Activated CD8-positive, alpha-beta T cell treated with anti-CD3 and anti-CD28 coated beads, Interleukin-2, amount 10 ng/mL, durations not matched to agents 7 days and 5 days (primary cell): ENCODE data around the gene PLXNA4. TPM values are rescaled to one million over a fixed set of nuclear protein-coding genes. Genes with fewer than 3 reads are reported as not detected.

Experiments used
- ATAC-seq: fragments of 150-1000 bp; cut with Tn5 transposase; one replicate; pipeline ENCODE4 v1.10.0; 2021; ENCODE audit warnings: moderate library complexity
- CTCF ChIA-PET: fragments of 350-600 bp; sonication (Branson Sonifier 250); formaldehyde crosslinking; loops from one replicate; lab custom pipeline; 2021; ENCODE audit warnings: antibody characterized with exemption; lab: Charles Lee
- POLR2A ChIA-PET: fragments of 350-600 bp; sonication (Branson Sonifier 250); formaldehyde crosslinking; loops from one replicate; lab custom pipeline; 2021; ENCODE audit warnings: antibody characterized with exemption; lab: Charles Lee
- DNase-seq: peaks from one replicate; pipeline ENCODE4 v3.0.0-alpha.2; 2020
- H3K27ac Mint-ChIP-seq: one replicate; pipeline ENCODE4 v1.8.0; 2021; ENCODE audit warnings: mild to moderate bottlenecking, mixed read lengths
- H3K27me3 Mint-ChIP-seq: one replicate; pipeline ENCODE4 v1.8.0; 2021; ENCODE audit warnings: low read depth, mixed read lengths
- H3K36me3 Mint-ChIP-seq: one replicate; pipeline ENCODE4 v1.8.0; 2021; ENCODE audit warnings: low read depth, mixed read lengths
- H3K4me1 Mint-ChIP-seq: one replicate; pipeline ENCODE4 v1.8.0; 2021; ENCODE audit warnings: low read depth, mixed read lengths
- H3K4me3 Mint-ChIP-seq: one replicate; pipeline ENCODE4 v1.8.0; 2021; ENCODE audit warnings: mild to moderate bottlenecking, mixed read lengths
- H3K9me3 Mint-ChIP-seq: one replicate; pipeline ENCODE4 v1.8.0; 2022; ENCODE audit warnings: mixed read lengths; ENCODE audit not compliant: insufficient read depth
- total RNA-seq, 2 experiments: library from RNA; stranded (reverse); gene quantifications; one replicate each; pipeline ENCODE4 v1.2.3, GENCODE V29; 2021

Gene PLXNA4
- total RNA-seq, 2 experiments from 2014 or later = 45.4 to 47.2 TPM

DNA sequence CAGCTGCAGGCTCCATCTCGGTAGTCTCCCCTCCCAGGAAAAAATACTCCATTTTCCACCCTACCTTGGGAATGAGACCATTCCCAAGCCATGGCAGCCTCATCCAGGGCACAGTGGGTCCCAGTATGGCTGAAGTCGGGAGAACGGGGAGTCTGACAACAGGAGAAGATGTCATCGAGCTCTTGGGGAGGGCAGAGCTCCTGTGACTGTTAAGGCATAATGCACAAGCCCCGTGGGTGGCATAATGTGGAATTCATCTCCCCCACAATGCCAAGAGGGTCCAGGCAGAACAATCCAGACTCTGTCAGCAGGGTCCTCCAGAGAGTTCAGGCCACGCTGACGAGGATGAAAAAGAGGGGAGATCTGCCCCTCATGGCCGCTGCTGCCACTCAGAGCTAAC, 279.4 kb downstream of the PLXNA4 start:
- POLR2A ChIA-PET = no interaction called here
- peaks cover 4% of the 10 kb centered on the region for H3K36me3 Mint-ChIP-seq
- peaks cover 11% of the 10 kb centered on the region for H3K4me1 Mint-ChIP-seq
- CTCF ChIA-PET = no interaction called here
- DNase-seq = no peak
- H3K27me3 Mint-ChIP-seq = peaks cover 5% of the 10 kb centered on the region
- no peaks in the 10 kb centered on the region for H3K9me3 Mint-ChIP-seq
- H3K27ac Mint-ChIP-seq = no peak overlapping the region
- ATAC-seq = no peak
- no peak overlapping the region for H3K4me3 Mint-ChIP-seq

- peaks cover 11% of the 10 kb centered on the region for H3K4me1 Mint-ChIP-seq
These were observed 281.1 kb downstream of the PLXNA4 start for GRCh38 chr7:132295175-132295574.

DNA sequence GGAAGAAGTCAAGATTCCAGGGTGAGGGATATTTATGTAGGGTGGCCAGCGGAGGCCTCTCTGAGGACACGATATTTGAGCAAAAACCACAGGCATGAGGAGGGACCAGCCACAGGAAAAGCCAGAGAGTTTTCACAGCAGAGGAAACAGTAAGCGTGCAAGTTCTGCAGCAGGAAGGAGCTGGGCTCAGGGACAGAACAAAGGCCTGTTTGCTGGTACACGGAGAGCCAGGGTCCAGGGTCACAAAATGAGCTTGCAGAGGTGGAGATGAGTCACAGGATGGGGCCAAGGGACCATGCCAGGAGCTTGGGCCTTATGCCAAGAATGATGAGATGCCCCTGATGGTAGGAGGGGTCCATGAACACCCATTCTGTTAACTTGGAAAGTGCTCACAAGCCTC, 283.5 kb downstream of the PLXNA4 start:
- H3K4me1 Mint-ChIP-seq = peaks cover 4% of the 10 kb centered on the region
- ChIA-PET POLR2A (no interaction called here), CTCF (no interaction called here)
- ATAC-seq = no peak
- H3K27ac Mint-ChIP-seq = no peak overlapping the region
- H3K4me3 Mint-ChIP-seq = no peak overlapping the region
- H3K27me3 Mint-ChIP-seq = peaks cover 4% of the 10 kb centered on the region
- H3K9me3 Mint-ChIP-seq = no peaks in the 10 kb centered on the region
- no peak for DNase-seq
- H3K36me3 Mint-ChIP-seq = peaks cover 4% of the 10 kb centered on the region

More at GRCh38 chr7:132295175-132295574, 281.1 kb downstream of the PLXNA4 start:
- peaks cover 10% of the 10 kb centered on the region for H3K27me3 Mint-ChIP-seq
- DNase-seq (no peak), ATAC-seq (no peak)
- H3K9me3 Mint-ChIP-seq = no peaks in the 10 kb centered on the region
- peaks cover 4% of the 10 kb centered on the region for H3K36me3 Mint-ChIP-seq
- ChIA-PET CTCF (no interaction called here), POLR2A (no interaction called here)
- H3K4me3 Mint-ChIP-seq = no peak overlapping the region
- no peak overlapping the region for H3K27ac Mint-ChIP-seq

GRCh38 chr7:132291481-132291880, 284.8 kb downstream of the PLXNA4 start:
- DNase-seq = no peak
- no peaks in the 10 kb centered on the region for H3K9me3 Mint-ChIP-seq
- ATAC-seq = no peak
- peaks cover 4% of the 10 kb centered on the region for H3K4me1 Mint-ChIP-seq
- peaks cover 4% of the 10 kb centered on the region for H3K27me3 Mint-ChIP-seq
- CTCF ChIA-PET = no interaction called here
- POLR2A ChIA-PET = no interaction called here
- H3K27ac Mint-ChIP-seq = no peak overlapping the region
- H3K4me3 Mint-ChIP-seq = no peak overlapping the region
- H3K36me3 Mint-ChIP-seq = no peaks in the 10 kb centered on the region

DNA sequence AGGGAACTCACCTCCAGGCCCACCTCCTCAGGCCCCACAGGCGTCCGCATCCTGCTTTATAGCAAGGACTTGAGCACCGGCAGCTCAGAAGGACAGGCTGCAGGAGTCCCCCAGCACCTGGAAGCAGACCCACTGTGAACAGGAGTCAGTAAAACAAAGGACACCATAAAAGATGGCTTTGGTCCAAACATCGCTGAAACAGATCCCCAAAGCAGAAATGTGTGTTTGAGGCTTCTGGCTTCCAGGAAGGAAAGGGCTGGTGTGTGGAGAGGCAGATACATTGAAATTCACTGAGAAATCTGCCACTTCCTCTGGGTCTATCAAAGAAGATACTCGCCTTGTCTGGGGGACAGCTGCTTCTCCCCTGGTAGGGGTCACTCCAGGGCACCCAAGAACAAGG, 286.2 kb downstream of the PLXNA4 start:
- DNase-seq (no peak), ATAC-seq (no peak)
- Mint-ChIP-seq H3K4me3 (no peak overlapping the region), H3K27ac (no peak overlapping the region), H3K36me3 (no peaks in the 10 kb centered on the region), H3K9me3 (no peaks in the 10 kb centered on the region), H3K27me3 (peaks cover 4% of the 10 kb centered on the region), H3K4me1 (peaks cover 4% of the 10 kb centered on the region)
- POLR2A ChIA-PET = no interaction called here
- CTCF ChIA-PET = no interaction called here

GRCh38 chr7:132286836-132287235, 289.4 kb downstream of the PLXNA4 start:
- Mint-ChIP-seq H3K4me1 (no peaks in the 10 kb centered on the region), H3K9me3 (no peaks in the 10 kb centered on the region), H3K27me3 (peaks cover 4% of the 10 kb centered on the region), H3K27ac (no peak overlapping the region), H3K4me3 (no peak overlapping the region), H3K36me3 (no peaks in the 10 kb centered on the region)
- no peak for DNase-seq
- CTCF ChIA-PET = no interaction called here
- POLR2A ChIA-PET = no interaction called here
- no peak for ATAC-seq

- POLR2A ChIA-PET = no interaction called here
- H3K27me3 Mint-ChIP-seq = peaks cover 9% of the 10 kb centered on the region
- no peak overlapping the region for H3K27ac Mint-ChIP-seq
- no peaks in the 10 kb centered on the region for H3K36me3 Mint-ChIP-seq
- H3K4me3 Mint-ChIP-seq = no peak overlapping the region
- DNase-seq (no peak), ATAC-seq (no peak)
- CTCF ChIA-PET = no interaction called here
- H3K9me3 Mint-ChIP-seq = no peaks in the 10 kb centered on the region
- no peaks in the 10 kb centered on the region for H3K4me1 Mint-ChIP-seq
These were observed 295.9 kb downstream of the PLXNA4 start for GRCh38 chr7:132280335-132280734.

GRCh38 chr7:132279718-132280117, 296.6 kb downstream of the PLXNA4 start:
- no peak overlapping the region for H3K4me3 Mint-ChIP-seq
- POLR2A ChIA-PET = no interaction called here
- H3K27me3 Mint-ChIP-seq = peaks cover 11% of the 10 kb centered on the region
- no peaks in the 10 kb centered on the region for H3K9me3 Mint-ChIP-seq
- H3K27ac Mint-ChIP-seq = no peak overlapping the region
- ATAC-seq (no peak), DNase-seq (no peak)
- H3K36me3 Mint-ChIP-seq = no peaks in the 10 kb centered on the region
- no peaks in the 10 kb centered on the region for H3K4me1 Mint-ChIP-seq
- CTCF ChIA-PET = interaction anchor here (0.6 kb wide), 1 partner anchor 219 kb away, joined by 3 read pairs; no protein-coding TSS in a partner anchor

GRCh38 chr7:132276976-132277725, 299.1 kb downstream of the PLXNA4 start:
- Mint-ChIP-seq H3K4me1 (no peaks in the 10 kb centered on the region), H3K27me3 (peaks cover 17% of the 10 kb centered on the region), H3K36me3 (no peaks in the 10 kb centered on the region), H3K27ac (no peak overlapping the region), H3K9me3 (no peaks in the 10 kb centered on the region), H3K4me3 (no peak overlapping the region)
- no peak for ATAC-seq
- no peak for DNase-seq
- CTCF ChIA-PET = no interaction called here
- POLR2A ChIA-PET = no interaction called here

GRCh38 chr7:132276234-132276630, 300.0 kb downstream of the PLXNA4 start:
- ATAC-seq = no peak
- DNase-seq = no peak
- H3K9me3 Mint-ChIP-seq = no peaks in the 10 kb centered on the region
- CTCF ChIA-PET = no interaction called here
- POLR2A ChIA-PET = no interaction called here
- peaks cover 20% of the 10 kb centered on the region for H3K27me3 Mint-ChIP-seq
- no peak overlapping the region for H3K4me3 Mint-ChIP-seq
- H3K4me1 Mint-ChIP-seq = no peaks in the 10 kb centered on the region
- H3K36me3 Mint-ChIP-seq = no peaks in the 10 kb centered on the region
- no peak overlapping the region for H3K27ac Mint-ChIP-seq

DNA sequence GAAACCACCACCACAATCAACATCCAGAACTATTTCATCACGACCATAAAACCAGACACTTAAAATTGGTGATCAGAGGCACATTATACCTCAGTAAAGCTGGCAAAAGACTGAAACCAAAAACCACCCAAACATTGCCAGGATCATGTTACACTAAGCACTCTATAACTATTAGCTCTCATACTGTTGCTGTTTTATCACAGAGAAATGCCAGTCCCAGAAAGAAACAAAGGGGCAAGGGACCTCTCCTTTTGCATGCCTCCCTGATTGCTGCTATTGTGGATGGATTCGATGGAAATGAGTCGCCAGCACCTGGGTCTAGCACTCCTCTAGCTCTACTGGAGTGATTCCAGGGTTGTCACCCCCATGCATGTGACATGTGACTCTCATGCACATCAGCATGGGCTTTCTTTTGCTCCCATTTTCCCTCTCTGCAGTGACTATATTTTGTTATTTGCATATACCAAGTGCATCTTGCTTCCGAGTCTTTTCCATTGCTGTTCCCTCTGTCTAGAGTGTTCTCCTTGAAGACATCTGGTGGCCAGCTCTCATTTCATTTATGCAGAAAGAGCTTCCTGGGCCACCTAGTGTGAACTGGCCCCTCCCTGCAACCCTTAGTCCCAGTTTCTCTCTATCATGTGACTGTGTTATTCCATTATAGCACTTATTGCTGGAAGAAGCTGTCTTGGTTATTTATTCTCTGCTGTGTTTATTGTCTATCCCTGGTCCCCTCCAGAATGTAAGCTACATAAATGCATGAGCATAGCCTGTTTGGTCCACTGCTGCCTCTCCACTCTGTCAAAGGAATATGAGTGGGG, 300.6 kb downstream of the PLXNA4 start:
- Mint-ChIP-seq H3K4me1 (no peaks in the 10 kb centered on the region), H3K27me3 (peaks cover 20% of the 10 kb centered on the region), H3K9me3 (no peaks in the 10 kb centered on the region), H3K36me3 (no peaks in the 10 kb centered on the region), H3K4me3 (no peak overlapping the region), H3K27ac (no peak overlapping the region)
- DNase-seq (no peak), ATAC-seq (no peak)
- POLR2A ChIA-PET = no interaction called here
- CTCF ChIA-PET = no interaction called here

GRCh38 chr7:132272763-132273371, 303.4 kb downstream of the PLXNA4 start:
- H3K27me3 Mint-ChIP-seq = peaks cover 17% of the 10 kb centered on the region
- H3K27ac Mint-ChIP-seq = no peak overlapping the region
- H3K36me3 Mint-ChIP-seq = no peaks in the 10 kb centered on the region
- no peaks in the 10 kb centered on the region for H3K4me1 Mint-ChIP-seq
- no peak for DNase-seq
- ATAC-seq = no peak
- no peaks in the 10 kb centered on the region for H3K9me3 Mint-ChIP-seq
- ChIA-PET POLR2A (no interaction called here), CTCF (interaction anchor here (0.8 kb wide), 1 partner anchor 307 kb away, joined by 3 read pairs; no protein-coding TSS in a partner anchor)
- H3K4me3 Mint-ChIP-seq = no peak overlapping the region
